ENCODE data around the gene OCA2.

Gene OCA2

GRCh38 chr15:28082891-28083684 lies 16.0 kb downstream of the OCA2 start:
- no peak overlapping the region for H3K4me3 ChIP-seq (ENCODE audit: low read depth, low read length)

- no peak overlapping the region for H3K4me3 ChIP-seq (ENCODE audit: low read depth, low read length)
Measured at GRCh38 chr15:28081594-28081993, 17.5 kb downstream of the OCA2 start.

GRCh38 chr15:28080386-28080785 lies 18.7 kb downstream of the OCA2 start:
- no peak overlapping the region for H3K4me3 ChIP-seq (ENCODE audit: low read depth, low read length)

GRCh38 chr15:28079313-28079969 lies 19.7 kb downstream of the OCA2 start:
- H3K4me3 ChIP-seq (ENCODE audit: low read depth, low read length): no peak overlapping the region

- H3K4me3 ChIP-seq (ENCODE audit: low read depth, low read length): no peak overlapping the region
Measured at GRCh38 chr15:28078191-28078719, 20.9 kb downstream of the OCA2 start.

DNA sequence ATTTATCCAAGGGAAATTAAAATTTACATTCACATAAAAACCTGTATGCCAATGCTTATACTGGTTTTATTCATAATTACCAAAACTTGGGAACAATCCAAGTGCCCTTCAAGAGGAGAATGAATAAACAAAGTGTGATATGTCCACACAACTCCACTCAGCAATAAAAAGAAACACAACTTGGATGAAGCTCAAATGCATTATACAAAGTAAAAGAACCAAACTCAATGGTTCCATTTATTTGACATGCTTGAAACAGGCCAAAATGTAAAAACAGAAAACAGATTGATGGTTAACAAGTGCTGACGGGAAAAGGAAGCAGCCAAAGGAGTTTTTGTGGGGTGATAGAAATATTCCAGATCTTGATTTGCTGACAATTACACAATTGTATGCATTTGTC lies 23.5 kb downstream of the OCA2 start:
- H3K4me3 ChIP-seq (ENCODE audit: low read depth, low read length): no peak overlapping the region

DNA sequence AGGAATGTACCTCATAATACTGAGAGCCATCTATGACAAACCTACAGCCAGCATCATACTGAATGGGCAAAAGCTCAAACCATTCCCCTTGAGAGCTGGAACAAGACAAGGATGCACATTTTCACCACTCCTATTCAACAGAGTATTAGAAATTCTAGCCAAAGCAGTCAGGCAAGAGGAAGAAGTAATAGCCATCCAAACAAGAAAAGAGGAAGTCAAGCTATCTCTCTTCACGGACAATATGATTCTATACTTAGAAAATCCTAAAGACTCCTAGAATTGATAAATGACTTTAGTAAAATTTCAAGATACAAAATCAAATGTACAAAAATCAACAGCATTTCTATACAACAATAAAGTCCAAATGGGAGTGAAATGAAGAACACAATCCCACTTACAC lies 30.2 kb downstream of the OCA2 start:
- no peak overlapping the region for H3K4me3 ChIP-seq (ENCODE audit: low read depth, low read length)

DNA sequence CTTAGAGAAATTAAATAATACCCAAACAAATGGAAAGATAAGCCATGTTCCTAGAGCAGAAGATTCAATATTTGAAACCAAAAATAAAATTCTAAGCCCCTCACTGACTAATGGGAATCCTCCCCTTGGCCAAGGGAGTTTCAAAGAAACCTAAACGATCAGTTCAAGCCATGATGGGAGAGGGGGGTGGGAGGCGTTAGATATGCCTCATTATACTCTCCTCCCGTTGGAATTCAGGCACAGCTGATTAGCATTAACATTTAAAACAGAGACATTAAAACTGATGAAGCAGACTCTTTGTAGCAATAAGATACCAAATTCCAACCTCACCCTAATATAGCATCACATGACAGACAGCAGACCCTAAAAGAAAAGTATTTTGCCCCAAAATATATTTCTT lies 32.9 kb downstream of the OCA2 start:
- H3K4me3 ChIP-seq (ENCODE audit: low read depth, low read length): no peak overlapping the region

DNA sequence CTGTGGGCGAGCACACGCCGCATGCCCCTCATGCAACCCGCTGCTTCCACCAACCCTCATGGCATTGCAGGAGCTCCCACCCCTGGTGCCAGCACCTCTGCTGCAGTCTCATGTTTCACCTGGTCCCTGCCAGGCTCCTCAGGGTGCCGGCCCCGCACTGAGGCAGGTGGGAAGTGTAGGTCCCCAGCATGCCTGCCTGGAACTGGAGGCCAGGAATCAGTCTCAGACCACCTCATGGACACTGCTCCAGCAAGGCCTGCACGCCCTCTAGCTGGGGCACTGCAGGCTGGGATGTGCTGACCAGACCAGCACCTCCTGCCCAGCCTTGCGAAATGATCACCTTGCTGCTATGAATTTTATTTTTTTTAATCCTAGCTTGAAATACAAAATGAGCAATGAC lies 39.1 kb downstream of the OCA2 start:
- H3K4me3 ChIP-seq (ENCODE audit: low read depth, low read length): no peak overlapping the region

DNA sequence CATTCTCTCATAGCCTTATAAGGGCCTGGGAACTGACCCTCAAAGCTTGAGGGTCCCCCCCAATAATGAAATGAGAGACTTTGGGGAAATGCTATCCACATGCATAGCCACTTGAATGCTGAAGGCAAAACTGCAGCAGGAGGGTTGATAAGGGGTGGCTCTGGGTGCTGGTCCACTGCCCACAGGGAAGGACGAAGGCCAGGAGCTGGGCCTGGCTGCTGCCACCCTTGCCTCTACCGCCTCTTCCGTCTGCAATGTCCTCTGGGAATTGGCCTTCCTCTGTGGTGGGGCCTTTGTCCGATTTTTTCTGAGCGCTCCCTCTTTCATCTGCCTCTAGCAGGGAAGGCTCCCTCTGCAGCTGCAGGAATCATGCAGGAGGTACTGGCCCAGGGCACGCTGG lies 41.0 kb downstream of the OCA2 start:
- no peak overlapping the region for H3K4me3 ChIP-seq (ENCODE audit: low read depth, low read length)

GRCh38 chr15:28051955-28052633 lies 47.0 kb downstream of the OCA2 start:
- no peak overlapping the region for H3K4me3 ChIP-seq (ENCODE audit: low read depth, low read length)

- no peak overlapping the region for H3K4me3 ChIP-seq (ENCODE audit: low read depth, low read length)
Measured at GRCh38 chr15:28049581-28049980, 49.5 kb downstream of the OCA2 start.

- no peak overlapping the region for H3K4me3 ChIP-seq (ENCODE audit: low read depth, low read length)
Measured at GRCh38 chr15:28047277-28047676, 51.8 kb downstream of the OCA2 start.

DNA sequence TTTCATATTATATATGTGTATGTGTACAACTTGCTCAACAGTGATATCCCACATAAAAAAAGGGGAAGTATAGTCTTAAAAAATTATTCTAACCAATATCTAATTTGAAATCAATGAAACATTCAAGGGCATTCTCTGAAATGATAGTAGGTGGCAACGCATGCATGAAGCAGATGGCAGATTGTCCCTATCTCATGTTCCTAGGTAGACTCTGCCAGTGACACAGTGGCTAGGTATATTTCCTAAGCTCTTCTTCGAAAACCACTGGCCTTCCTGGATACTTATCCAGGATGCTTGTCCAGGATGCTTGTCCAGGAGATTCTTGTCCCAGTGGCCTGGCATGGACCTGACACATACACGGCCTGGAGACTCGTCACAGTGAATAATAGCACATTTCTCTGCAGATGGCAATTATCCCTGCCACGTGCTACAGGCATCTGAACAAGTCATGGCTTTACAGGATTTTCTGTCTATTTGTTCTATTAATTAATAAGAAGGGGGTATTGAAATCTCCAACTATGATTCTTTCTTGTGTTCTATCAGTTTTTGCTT lies 54.9 kb downstream of the OCA2 start:
- no peak overlapping the region for H3K4me3 ChIP-seq (ENCODE audit: low read depth, low read length)

GRCh38 chr15:28043691-28044091 lies 55.4 kb downstream of the OCA2 start:
- no peak overlapping the region for H3K4me3 ChIP-seq (ENCODE audit: low read depth, low read length)

DNA sequence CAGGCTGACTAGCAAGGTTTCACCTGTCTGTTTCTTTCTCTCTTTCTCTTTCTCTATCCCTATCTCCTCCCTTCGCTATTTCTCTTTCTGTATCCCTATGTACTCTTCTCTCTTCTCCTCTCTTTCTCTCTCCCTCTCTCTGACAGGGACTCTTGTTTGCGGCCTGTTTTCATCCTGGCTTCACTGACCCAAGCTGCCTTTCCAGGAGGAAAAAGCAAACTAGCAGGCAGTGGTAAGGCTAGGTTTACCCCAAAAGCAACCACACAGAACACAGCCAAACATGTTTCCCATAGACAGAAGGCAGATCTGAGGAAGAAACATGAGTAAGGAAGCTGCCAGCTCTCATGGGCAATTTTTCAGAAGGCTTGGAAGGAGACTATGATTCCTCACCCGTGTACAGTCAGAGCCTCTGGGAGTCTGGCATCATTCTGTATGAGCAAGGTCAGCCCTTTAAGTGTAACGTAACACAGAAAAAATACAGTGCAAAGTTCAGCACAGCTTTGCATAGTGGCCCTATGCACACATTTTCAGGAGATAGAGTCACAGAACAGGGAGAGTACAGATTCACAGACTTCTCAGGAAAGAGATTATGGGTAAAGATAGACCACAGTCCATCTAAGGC lies 61.0 kb downstream of the OCA2 start:
- no peak overlapping the region for H3K4me3 ChIP-seq (ENCODE audit: low read depth, low read length)

DNA sequence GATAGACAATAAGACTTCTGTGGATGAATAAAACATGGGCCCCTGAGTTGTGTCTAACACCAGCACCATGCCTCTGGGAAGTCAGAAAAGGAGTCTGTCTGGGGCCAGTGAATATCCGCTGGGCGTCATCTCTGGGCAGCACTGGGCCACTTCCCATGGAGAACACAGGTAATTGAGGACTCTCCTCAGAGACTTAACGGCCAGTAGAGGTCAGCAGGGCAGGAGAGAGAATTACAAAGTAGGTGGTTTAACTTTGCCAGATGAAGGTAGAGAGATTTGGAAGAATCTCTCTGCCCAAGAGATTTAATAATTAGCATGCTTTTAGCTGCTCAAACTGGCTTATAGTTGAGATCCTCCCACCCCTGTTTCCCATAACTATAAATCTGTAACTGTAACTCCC lies 65.7 kb downstream of the OCA2 start:
- no peak overlapping the region for H3K4me3 ChIP-seq (ENCODE audit: low read depth, low read length)

GRCh38 chr15:28030801-28031200 lies 68.3 kb downstream of the OCA2 start:
- H3K4me3 ChIP-seq (ENCODE audit: low read depth, low read length): no peak overlapping the region

GRCh38 chr15:28027714-28028076 lies 71.4 kb downstream of the OCA2 start:
- H3K4me3 ChIP-seq (ENCODE audit: low read depth, low read length): no peak overlapping the region

- no peak overlapping the region for H3K4me3 ChIP-seq (ENCODE audit: low read depth, low read length)
Measured at GRCh38 chr15:28026764-28027713, 72.1 kb downstream of the OCA2 start.
